GM23338 (cell line): Measurements from ENCODE around the gene TFPI2. TPM values are rescaled to one million over a fixed set of nuclear protein-coding genes. Genes with fewer than 3 reads are reported as not detected.

Experiments used
- ATAC-seq: fragments of 200-7000 bp; cut with Tn5 transposase; 3 replicates; pipeline ENCODE4 v1.9.1; 2020
- DNase-seq: peaks from one replicate; pipeline ENCODE4 v3.0.0-alpha.2; 2015; ENCODE audit warnings: low spot score
- H2AFZ ChIP-seq: fragments of 200-600 bp; sonication (generic); 2 replicates; pipeline ENCODE4 v1.8.0; 2016; ENCODE audit warnings: antibody characterized with exemption, mild to moderate bottlenecking, moderate library complexity
- H3F3A ChIP-seq: fragments of 200-600 bp; sonication (generic); replicated peaks from 2 replicates; pipeline ENCODE4 v1.8.0; 2017; ENCODE audit warnings: antibody characterized with exemption, mixed run types, low read depth
- H3K27ac ChIP-seq: fragments of 200-600 bp; sonication (generic); 2 replicates; pipeline ENCODE4 v1.6.1; 2016; ENCODE audit warnings: low read depth
- H3K27me3 ChIP-seq: fragments of 200-600 bp; sonication (generic); 2 replicates; pipeline ENCODE4 v1.8.0; 2016; ENCODE audit warnings: mild to moderate bottlenecking, mixed run types, moderate library complexity; ENCODE audit not compliant: insufficient read depth
- H3K36me3 ChIP-seq: fragments of 200-600 bp; sonication (generic); 2 replicates; pipeline ENCODE4 v1.8.0; 2016; ENCODE audit warnings: mild to moderate bottlenecking; ENCODE audit not compliant: insufficient read depth
- H3K4me1 ChIP-seq: fragments of 200-600 bp; sonication (generic); 2 replicates; pipeline ENCODE4 v1.8.0; 2016; ENCODE audit warnings: mild to moderate bottlenecking, moderate library complexity; ENCODE audit not compliant: insufficient read depth
- H3K4me2 ChIP-seq: fragments of 200-600 bp; sonication (generic); 2 replicates; pipeline ENCODE4 v1.7.1; 2017; ENCODE audit warnings: mixed run types
- H3K4me3 ChIP-seq: fragments of 200-600 bp; sonication (generic); 2 replicates; pipeline ENCODE4 v1.6.1; 2016; ENCODE audit warnings: mixed run types
- H3K79me2 ChIP-seq: fragments of 200-600 bp; sonication (generic); replicated peaks from 2 replicates; pipeline ENCODE4 v1.8.0; 2017; ENCODE audit warnings: mild to moderate bottlenecking; ENCODE audit not compliant: insufficient read depth
- H3K9me2 ChIP-seq: fragments of 200-600 bp; sonication (generic); 2 replicates; pipeline ENCODE4 v1.8.0; 2017; ENCODE audit not compliant: insufficient read depth
- H4K20me1 ChIP-seq: fragments of 200-600 bp; sonication (generic); replicated peaks from 2 replicates; pipeline ENCODE4 v1.8.0; 2017; ENCODE audit warnings: mild to moderate bottlenecking; ENCODE audit not compliant: insufficient read depth
- H3K27ac Mint-ChIP-seq: 2 replicates; pipeline ENCODE4 v1.8.0; 2020; ENCODE audit warnings: inconsistent platforms, mild to moderate bottlenecking, moderate library complexity, mixed read lengths
- H3K27me3 Mint-ChIP-seq: 3 replicates; pipeline ENCODE4 v1.8.0; 2022; ENCODE audit warnings: low read depth, mild to moderate bottlenecking, moderate library complexity, mixed read lengths, inconsistent platforms; ENCODE audit not compliant: insufficient read depth, poor library complexity
- H3K36me3 Mint-ChIP-seq: 3 replicates; pipeline ENCODE4 v1.8.0; 2021; ENCODE audit warnings: low read depth, mild to moderate bottlenecking, inconsistent platforms, moderate library complexity, mixed read lengths
- H3K4me1 Mint-ChIP-seq: 3 replicates; pipeline ENCODE4 v1.8.0; 2020; ENCODE audit warnings: mild to moderate bottlenecking, inconsistent platforms, mixed read lengths
- H3K4me3 Mint-ChIP-seq: 3 replicates; pipeline ENCODE4 v1.8.0; 2021; ENCODE audit warnings: moderate library complexity, mild to moderate bottlenecking, inconsistent platforms, mixed read lengths
- H3K9me3 Mint-ChIP-seq: 3 replicates; pipeline ENCODE4 v1.8.0; 2020; ENCODE audit warnings: moderate library complexity, mild to moderate bottlenecking, inconsistent platforms, mixed read lengths
- CTCF ChIP-seq, 2 experiments: fragments of 200-600 bp in 1 of 2; sonication (generic) in 1 of 2; conservative IDR thresholded peaks; 2 replicates each; pipeline versions ENCODE4 v1.5.1 to v1.6.1; 2016 to 2017; ENCODE audit warnings: antibody characterized with exemption in 2 of 2, low read depth in 2 of 2, mild to moderate bottlenecking in 2 of 2, moderate library complexity in 1 of 2
- ETS1 ChIP-seq: IDR thresholded peaks from 2 replicates; pipeline ENCODE4 v1.6.1; 2016; ENCODE audit warnings: antibody characterized with exemption
- EZH2 ChIP-seq: fragments of 200-600 bp; sonication (generic); IDR thresholded peaks from one replicate; pipeline ENCODE4 v1.8.0; 2017; ENCODE audit warnings: antibody characterized with exemption, mild to moderate bottlenecking, low read depth; ENCODE audit not compliant: unreplicated experiment
- EZH2phosphoT487 ChIP-seq: fragments of 200-600 bp; sonication (generic); IDR thresholded peaks from one replicate; pipeline ENCODE4 v1.8.1; 2018; ENCODE audit warnings: antibody characterized with exemption; ENCODE audit not compliant: unreplicated experiment
- JUNB ChIP-seq: IDR thresholded peaks from one replicate; pipeline ENCODE4 v1.6.1; 2016; ENCODE audit warnings: antibody characterized with exemption; ENCODE audit not compliant: unreplicated experiment
- NANOG ChIP-seq: IDR thresholded peaks from 2 replicates; pipeline ENCODE4 v1.6.1; 2016; ENCODE audit warnings: antibody characterized with exemption, borderline replicate concordance
- ZNF114 ChIP-seq: fragments of 250-450 bp; sonication (Bioruptor Pico); IDR thresholded peaks from 2 replicates; pipeline ENCODE4 v1.5.0; 2020; ENCODE audit warnings: mild to moderate bottlenecking, moderate library complexity
- ZNF331 ChIP-seq: fragments of 250-450 bp; sonication (Bioruptor Pico); IDR thresholded peaks from 2 replicates; pipeline ENCODE4 v1.5.0; 2020; ENCODE audit warnings: low read depth, mild to moderate bottlenecking, moderate library complexity
- polyA plus RNA-seq: library from polyadenylated mRNA; unstranded; fragments of >200 nt; fragmentation: Nextera tagmentation; extraction: Ambion mirVana; gene quantifications from 2 replicates; pipeline ENCODE4 v1.2.1, GENCODE V29; 2016
- total RNA-seq: library from RNA; depleted of rRNA; stranded (reverse); fragments of >200 nt; shearing (Covaris generic); gene quantifications from 2 replicates; pipeline ENCODE4 v1.2.3, GENCODE V29; 2014
- TF ChIP-seq, protein P1 (sequence below): IDR thresholded peaks from one replicate; pipeline ENCODE4 v1.6.1; 2018; ENCODE audit warnings: antibody characterized with exemption; ENCODE audit not compliant: unreplicated experiment

The TFPI2 gene
- total and polyA plus RNA-seq, 2 experiments from 2014 or later, result 13.3 to 18.1 TPM

GRCh38 chr7:93923296-93923695, 32.7 kb upstream of the TFPI2 start (continued):
- TF ChIP-seq CTCF (conservative IDR thresholded peaks at IDR 0.05; ENCODE audit: low read depth in 2 of 2) (no peak), ETS1 (no peak), ZNF114 (no peak), JUNB (no peak), EZH2phosphoT487 (no peak), EZH2 (no peak), NANOG (no peak)
- TF ChIP-seq, protein P1, sequence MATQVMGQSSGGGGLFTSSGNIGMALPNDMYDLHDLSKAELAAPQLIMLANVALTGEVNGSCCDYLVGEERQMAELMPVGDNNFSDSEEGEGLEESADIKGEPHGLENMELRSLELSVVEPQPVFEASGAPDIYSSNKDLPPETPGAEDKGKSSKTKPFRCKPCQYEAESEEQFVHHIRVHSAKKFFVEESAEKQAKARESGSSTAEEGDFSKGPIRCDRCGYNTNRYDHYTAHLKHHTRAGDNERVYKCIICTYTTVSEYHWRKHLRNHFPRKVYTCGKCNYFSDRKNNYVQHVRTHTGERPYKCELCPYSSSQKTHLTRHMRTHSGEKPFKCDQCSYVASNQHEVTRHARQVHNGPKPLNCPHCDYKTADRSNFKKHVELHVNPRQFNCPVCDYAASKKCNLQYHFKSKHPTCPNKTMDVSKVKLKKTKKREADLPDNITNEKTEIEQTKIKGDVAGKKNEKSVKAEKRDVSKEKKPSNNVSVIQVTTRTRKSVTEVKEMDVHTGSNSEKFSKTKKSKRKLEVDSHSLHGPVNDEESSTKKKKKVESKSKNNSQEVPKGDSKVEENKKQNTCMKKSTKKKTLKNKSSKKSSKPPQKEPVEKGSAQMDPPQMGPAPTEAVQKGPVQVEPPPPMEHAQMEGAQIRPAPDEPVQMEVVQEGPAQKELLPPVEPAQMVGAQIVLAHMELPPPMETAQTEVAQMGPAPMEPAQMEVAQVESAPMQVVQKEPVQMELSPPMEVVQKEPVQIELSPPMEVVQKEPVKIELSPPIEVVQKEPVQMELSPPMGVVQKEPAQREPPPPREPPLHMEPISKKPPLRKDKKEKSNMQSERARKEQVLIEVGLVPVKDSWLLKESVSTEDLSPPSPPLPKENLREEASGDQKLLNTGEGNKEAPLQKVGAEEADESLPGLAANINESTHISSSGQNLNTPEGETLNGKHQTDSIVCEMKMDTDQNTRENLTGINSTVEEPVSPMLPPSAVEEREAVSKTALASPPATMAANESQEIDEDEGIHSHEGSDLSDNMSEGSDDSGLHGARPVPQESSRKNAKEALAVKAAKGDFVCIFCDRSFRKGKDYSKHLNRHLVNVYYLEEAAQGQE, result no peak

GRCh38 chr7:93921607-93922566, 31.3 kb upstream of the TFPI2 start, which contains the start of gene GNG11:
GNG11 (plus strand) TSS chr7:93921735; CDS start chr7:93922138, 403 bp downstream.
- peak; percentile 93 for ATAC-seq
- no peak within 1 kb of the TSS for H3K27ac Mint-ChIP-seq
- no peaks in the 10 kb centered on the region for H3K36me3 Mint-ChIP-seq
- TF ChIP-seq CTCF (conservative IDR thresholded peaks at IDR 0.05; ENCODE audit: low read depth in 2 of 2) (no peak), JUNB (no peak), ETS1 (no peak), ZNF331 (CRISPR knock-in tag) (no peak), EZH2phosphoT487 (no peak), ZNF114 (no peak), EZH2 (no peak)

More at GRCh38 chr7:93921607-93922566, 31.3 kb upstream of the TFPI2 start, which contains the start of gene GNG11:
- H3K4me1 ChIP-seq, result peaks cover 21% of the 10 kb centered on the region
- H2AFZ ChIP-seq, result peak within 1 kb of the TSS; percentile 90
- H4K20me1 ChIP-seq, result no peaks in the 10 kb centered on the region
- Mint-ChIP-seq H3K4me1 (peaks cover 14% of the 10 kb centered on the region; the same call in 2 of the 3 replicates), H3K9me3 (no peaks in the 10 kb centered on the region), H3K27me3 (no peaks in the 10 kb centered on the region), H3K4me3 (peak within 1 kb of the TSS; percentile 68)
- no peaks in the 10 kb centered on the region for H3K36me3 ChIP-seq
- H3K27me3 ChIP-seq, result peaks cover 6% of the 10 kb centered on the region; the same call in 1 of the 2 replicates
- H3K79me2 ChIP-seq, result no peaks in the 10 kb centered on the region
- peak within 1 kb of the TSS; percentile 65 for H3K4me3 ChIP-seq
- H3K9me2 ChIP-seq, result no peaks in the 10 kb centered on the region
- no peaks in the 10 kb centered on the region for H3F3A ChIP-seq
- peak; percentile 77 for DNase-seq
- peak within 1 kb of the TSS; percentile 75 for H3K4me2 ChIP-seq
- 0 out of 2 replicates have a peak within 1 kb of the TSS, but pooled peaks have one; percentile 22 for H3K27ac ChIP-seq
